NOMO-1 treated with DMSO at 0.1 percent for 48 hours (cell line): Measurements from ENCODE around the gene RNF121.
A peak's percentile ranks its signal among the peaks of the same experiment; 100 is the strongest.

Source experiments
- DNase-seq: peaks from one replicate; lab custom pipeline; 2025; ENCODE audit not compliant: unreplicated experiment; lab: John Stamatoyannopoulos, UW

Gene RNF121

GRCh38 chr11:71987521-71987920 is 58.7 kb downstream of the RNF121 start:
- no peak for DNase-seq

- no peak for DNase-seq
These were observed 59.2 kb downstream of the RNF121 start for GRCh38 chr11:71988050-71988449.

GRCh38 chr11:71990701-71991100 is 61.9 kb downstream of the RNF121 start:
- no peak for DNase-seq

GRCh38 chr11:71991494-71991893 is 62.6 kb downstream of the RNF121 start:
- DNase-seq: peak; percentile 97

DNA sequence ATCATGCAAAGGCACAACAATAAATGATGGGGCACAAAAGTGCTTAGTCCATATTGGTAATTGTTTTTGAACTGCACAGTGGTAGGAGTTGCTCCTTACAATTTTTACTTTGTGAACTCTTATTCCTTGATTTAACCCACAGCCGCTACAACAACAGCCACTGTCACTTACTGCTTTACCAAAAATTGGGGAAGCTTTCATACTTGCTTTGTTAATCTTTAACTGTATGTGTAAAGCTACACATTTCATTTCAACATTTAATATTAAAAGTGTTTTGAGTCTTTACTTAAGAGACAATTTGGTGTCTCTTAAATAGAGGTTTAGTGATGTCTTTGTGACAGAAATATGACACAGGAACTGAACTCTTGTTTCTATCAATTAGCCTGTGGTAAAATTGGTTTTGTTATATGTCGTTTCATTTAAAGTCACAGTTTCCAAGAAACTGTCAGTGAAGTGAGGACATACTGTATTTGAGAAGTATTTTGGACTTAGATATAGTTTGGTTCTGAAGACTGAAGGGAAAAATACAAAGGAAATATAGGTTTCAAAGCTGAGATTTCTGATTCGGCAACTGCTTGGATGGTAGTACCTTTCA is 63.4 kb downstream of the RNF121 start:
- peak; percentile 1 for DNase-seq

GRCh38 chr11:71994786-71995185 is 65.9 kb downstream of the RNF121 start:
- no peak for DNase-seq

DNA sequence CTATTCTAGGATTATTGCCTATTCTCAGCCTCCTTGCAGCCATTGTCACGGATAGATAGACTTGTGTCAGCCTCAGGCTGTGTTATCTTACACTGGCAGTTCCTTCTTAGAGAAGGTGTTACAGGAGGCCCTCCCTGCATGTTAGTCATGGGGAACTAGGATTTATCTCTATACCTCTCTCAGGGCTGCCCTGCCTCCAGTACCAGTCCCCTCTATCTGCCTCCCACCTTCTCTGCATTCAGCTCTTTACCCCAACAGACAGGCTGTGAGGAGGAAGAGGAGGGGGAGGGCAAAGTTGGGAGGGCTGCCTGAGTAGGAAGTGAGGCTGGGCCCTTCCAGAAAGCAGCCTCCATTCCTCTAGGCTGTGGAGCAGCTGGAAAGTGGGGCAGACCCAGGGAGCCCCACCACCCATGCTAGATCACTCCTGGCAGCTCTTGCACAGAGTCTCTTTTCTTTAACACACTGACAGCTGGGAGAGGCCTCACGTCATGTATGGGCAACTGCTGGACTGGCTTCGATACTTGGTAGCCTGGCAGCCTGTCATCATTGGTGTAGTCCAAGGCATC is 67.0 kb downstream of the RNF121 start:
- DNase-seq: no peak

- DNase-seq: no peak
These were observed 67.7 kb downstream of the RNF121 start for GRCh38 chr11:71996517-71996916.

DNA sequence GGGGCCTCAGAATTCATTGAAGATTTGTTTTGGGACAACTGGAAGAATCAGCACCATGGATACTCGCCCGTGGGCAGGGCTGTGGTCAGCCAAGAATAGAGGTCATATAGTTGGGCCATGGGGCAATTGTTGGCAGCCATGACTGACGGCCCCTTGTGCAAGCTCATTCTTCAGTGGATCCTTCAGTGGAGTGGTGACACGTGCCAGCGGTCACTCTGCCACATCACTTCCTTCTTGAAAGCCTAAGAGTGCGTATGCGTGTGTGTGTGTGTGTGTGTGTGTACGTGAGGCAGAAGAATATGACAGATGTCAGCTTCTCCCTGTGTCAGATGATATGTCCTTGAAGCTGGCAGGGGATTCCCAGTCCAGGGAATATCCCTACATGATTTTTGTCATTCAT is 68.1 kb downstream of the RNF121 start:
- DNase-seq: peak; percentile 34

GRCh38 chr11:71997594-71997993 is 68.7 kb downstream of the RNF121 start:
- DNase-seq: no peak

DNA sequence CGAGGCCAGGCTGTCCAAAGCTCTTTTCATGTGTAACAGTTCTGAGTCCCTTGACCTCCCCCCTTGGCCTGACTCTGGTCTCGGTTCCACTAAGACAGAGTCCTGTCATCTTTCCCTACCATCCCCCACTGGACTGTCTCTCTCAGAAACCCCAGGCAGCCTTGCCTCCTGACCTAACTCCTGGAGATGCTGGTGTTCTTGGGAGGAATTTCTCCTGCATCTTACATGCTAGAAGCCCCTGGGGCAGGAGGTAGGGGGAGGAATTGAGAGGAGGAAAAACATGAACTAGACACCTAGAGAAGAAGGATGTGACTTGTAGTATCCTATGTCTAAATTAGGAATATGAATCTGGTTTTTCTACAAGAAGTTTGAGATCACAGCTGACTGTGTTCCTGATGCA is 69.2 kb downstream of the RNF121 start:
- no peak for DNase-seq

GRCh38 chr11:71998649-71999310 is 69.9 kb downstream of the RNF121 start, which contains the start of gene IL18BP:
IL18BP (plus strand) TSS chr11:71998909; CDS start chr11:71999985, 1,076 bp downstream.
- DNase-seq: peak; percentile 60

GRCh38 chr11:71999362-71999761 is 70.5 kb downstream of the RNF121 start:
- no peak for DNase-seq

DNA sequence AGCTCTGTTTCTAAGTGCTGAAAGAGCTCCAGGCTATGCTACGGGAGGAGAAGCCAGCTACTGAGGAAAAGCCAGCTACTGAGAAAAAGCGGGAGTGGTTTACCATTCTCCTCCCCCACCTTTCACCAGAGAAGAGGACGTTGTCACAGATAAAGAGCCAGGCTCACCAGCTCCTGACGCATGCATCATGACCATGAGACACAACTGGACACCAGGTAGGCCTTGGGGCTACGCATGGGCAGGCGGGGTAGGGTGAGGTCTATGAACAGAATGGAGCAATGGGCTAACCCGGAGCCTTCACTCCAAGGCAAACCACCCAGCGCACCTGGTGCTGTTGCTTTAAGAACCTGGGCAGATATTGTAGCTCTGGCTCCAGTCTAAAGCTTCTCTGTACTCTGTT is 71.0 kb downstream of the RNF121 start:
- no peak for DNase-seq

- DNase-seq: no peak
These were observed 71.5 kb downstream of the RNF121 start for GRCh38 chr11:72000202-72000867.

GRCh38 chr11:72001285-72001684 is 72.4 kb downstream of the RNF121 start:
- DNase-seq: no peak

GRCh38 chr11:72001834-72002591 is 73.2 kb downstream of the RNF121 start:
- DNase-seq: no peak

DNA sequence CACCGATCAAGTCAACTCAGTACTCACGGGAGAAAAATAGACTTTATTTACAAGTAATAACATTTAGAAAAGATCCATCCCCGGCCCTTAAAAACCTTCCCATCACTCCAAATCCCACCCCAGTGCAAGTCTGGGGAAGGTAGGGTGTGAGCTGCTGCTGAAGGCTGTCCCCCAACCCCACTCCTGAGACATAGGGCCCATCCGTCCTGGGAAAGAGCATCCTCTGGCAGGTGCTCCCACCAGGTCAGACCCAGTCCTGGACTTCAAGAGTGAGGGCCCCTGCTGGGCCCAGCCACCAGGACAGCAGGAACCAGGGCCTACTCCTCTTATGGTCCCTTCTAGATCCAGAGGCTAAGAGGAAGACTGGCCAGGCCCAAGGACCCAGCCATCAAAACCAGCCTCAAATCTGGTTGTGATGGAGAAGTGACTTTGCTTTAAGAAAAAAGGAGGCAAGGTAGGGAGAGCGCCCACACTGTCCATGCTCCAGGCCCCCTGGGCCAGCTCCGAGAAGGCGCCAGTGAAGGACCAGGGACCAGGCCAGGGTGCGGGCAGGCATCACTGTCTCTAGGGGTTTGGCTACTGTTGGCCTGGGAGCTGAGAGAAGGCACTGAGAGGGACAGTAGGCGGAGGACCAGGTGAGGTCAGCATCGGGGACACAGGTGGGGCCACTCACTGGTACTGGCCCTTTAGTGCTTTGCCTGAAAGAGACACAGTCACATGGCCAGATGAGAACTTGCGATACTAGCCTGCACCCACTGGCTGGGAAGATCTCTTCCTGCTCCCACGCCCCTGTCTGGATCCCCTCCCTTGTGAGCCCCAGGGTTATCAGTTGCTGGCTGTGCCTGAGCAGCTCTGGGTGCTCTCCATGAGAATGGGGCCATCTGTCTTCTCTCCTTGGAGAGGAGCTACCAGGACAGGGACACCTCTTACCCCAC is 74.3 kb downstream of the RNF121 start:
- DNase-seq: no peak

- DNase-seq: no peak
These were observed 74.9 kb downstream of the RNF121 start for GRCh38 chr11:72003776-72004171.
